Liver (tissue), 3 donors: Measurements from ENCODE around the gene TACSTD2.

ENCODE experiments used
- GABPA ChIP-seq, 2 donors: IDR thresholded peaks in 1 of 2; conservative IDR thresholded peaks in 1 of 2; 2 replicates each; pipeline ENCODE4 v1.6.1; 2016; ENCODE audit warnings: antibody characterized with exemption in 2 of 2, mild to moderate bottlenecking in 1 of 2, moderate library complexity in 1 of 2
- HNF4A ChIP-seq, 2 donors: conservative IDR thresholded peaks; 2 replicates each; pipeline ENCODE4 v1.6.1; 2016; ENCODE audit warnings: antibody characterized with exemption in 2 of 2, mild to moderate bottlenecking in 2 of 2
- NR2F2 ChIP-seq: IDR thresholded peaks from 2 replicates; pipeline ENCODE4 v1.6.1; 2016; ENCODE audit warnings: antibody characterized with exemption
- RAD21 ChIP-seq, 2 donors: IDR thresholded peaks; 2 replicates each; pipeline ENCODE4 v1.6.1; 2016; ENCODE audit warnings: antibody characterized with exemption in 2 of 2, mild to moderate bottlenecking in 2 of 2
- SP1 ChIP-seq: IDR thresholded peaks from 2 replicates; pipeline ENCODE4 v1.6.1; 2018; ENCODE audit warnings: antibody characterized with exemption, mild to moderate bottlenecking
- TAF1 ChIP-seq: conservative IDR thresholded peaks from 2 replicates; pipeline ENCODE4 v1.6.1; 2016; ENCODE audit warnings: antibody characterized with exemption, mild to moderate bottlenecking
- YY1 ChIP-seq: IDR thresholded peaks from 2 replicates; pipeline ENCODE4 v1.6.1; 2016; ENCODE audit warnings: antibody characterized with exemption, mild to moderate bottlenecking
- TF ChIP-seq, protein P1 (sequence below): IDR thresholded peaks from 2 replicates; pipeline ENCODE4 v1.6.1; 2016; ENCODE audit warnings: antibody characterized with exemption, mild to moderate bottlenecking
- TF ChIP-seq, protein P2 (sequence below): fragments of 150-350 bp; IDR thresholded peaks from 2 replicates; pipeline ENCODE4 v1.5.1; 2017; ENCODE audit warnings: improper control_type of control experiment, low read depth, low read length; ENCODE audit not compliant: missing input control
- TF ChIP-seq, protein P3 (sequence below): IDR thresholded peaks from 2 replicates; pipeline ENCODE4 v1.6.1; 2016; ENCODE audit warnings: antibody characterized with exemption
- TF ChIP-seq, protein P4 (sequence below): IDR thresholded peaks from 2 replicates; pipeline ENCODE4 v1.6.1; 2016; ENCODE audit warnings: antibody characterized with exemption
- TF ChIP-seq, protein P5 (sequence below): IDR thresholded peaks from 2 replicates; pipeline ENCODE4 v1.6.1; 2016; ENCODE audit warnings: antibody characterized with exemption
- donor health status: healthy.
- donor health status: healthy.

DNA sequence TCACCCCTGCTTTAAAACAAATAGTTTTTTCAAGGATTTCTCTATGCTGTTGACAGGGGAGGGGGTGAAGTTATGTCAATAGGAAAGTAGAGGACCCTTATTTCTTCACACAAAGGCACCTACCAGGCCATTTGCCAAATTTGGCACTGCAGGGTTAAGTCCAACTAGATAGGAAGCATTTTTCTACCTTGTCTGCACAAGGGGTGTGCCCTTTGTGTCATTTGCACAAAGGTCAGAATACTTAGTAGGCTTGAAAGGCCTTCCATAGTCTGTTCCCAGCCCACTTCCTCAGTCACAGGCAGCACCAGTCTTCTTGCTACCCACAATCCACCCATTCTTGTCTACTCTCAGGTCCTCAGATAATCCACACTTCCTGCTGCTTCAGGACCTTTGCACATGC is 7.0 kb downstream of the TACSTD2 start:
- TF ChIP-seq, protein P1, sequence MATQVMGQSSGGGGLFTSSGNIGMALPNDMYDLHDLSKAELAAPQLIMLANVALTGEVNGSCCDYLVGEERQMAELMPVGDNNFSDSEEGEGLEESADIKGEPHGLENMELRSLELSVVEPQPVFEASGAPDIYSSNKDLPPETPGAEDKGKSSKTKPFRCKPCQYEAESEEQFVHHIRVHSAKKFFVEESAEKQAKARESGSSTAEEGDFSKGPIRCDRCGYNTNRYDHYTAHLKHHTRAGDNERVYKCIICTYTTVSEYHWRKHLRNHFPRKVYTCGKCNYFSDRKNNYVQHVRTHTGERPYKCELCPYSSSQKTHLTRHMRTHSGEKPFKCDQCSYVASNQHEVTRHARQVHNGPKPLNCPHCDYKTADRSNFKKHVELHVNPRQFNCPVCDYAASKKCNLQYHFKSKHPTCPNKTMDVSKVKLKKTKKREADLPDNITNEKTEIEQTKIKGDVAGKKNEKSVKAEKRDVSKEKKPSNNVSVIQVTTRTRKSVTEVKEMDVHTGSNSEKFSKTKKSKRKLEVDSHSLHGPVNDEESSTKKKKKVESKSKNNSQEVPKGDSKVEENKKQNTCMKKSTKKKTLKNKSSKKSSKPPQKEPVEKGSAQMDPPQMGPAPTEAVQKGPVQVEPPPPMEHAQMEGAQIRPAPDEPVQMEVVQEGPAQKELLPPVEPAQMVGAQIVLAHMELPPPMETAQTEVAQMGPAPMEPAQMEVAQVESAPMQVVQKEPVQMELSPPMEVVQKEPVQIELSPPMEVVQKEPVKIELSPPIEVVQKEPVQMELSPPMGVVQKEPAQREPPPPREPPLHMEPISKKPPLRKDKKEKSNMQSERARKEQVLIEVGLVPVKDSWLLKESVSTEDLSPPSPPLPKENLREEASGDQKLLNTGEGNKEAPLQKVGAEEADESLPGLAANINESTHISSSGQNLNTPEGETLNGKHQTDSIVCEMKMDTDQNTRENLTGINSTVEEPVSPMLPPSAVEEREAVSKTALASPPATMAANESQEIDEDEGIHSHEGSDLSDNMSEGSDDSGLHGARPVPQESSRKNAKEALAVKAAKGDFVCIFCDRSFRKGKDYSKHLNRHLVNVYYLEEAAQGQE: no peak
- TF ChIP-seq, protein P2, sequence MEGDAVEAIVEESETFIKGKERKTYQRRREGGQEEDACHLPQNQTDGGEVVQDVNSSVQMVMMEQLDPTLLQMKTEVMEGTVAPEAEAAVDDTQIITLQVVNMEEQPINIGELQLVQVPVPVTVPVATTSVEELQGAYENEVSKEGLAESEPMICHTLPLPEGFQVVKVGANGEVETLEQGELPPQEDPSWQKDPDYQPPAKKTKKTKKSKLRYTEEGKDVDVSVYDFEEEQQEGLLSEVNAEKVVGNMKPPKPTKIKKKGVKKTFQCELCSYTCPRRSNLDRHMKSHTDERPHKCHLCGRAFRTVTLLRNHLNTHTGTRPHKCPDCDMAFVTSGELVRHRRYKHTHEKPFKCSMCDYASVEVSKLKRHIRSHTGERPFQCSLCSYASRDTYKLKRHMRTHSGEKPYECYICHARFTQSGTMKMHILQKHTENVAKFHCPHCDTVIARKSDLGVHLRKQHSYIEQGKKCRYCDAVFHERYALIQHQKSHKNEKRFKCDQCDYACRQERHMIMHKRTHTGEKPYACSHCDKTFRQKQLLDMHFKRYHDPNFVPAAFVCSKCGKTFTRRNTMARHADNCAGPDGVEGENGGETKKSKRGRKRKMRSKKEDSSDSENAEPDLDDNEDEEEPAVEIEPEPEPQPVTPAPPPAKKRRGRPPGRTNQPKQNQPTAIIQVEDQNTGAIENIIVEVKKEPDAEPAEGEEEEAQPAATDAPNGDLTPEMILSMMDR: no peak
- TF ChIP-seq YY1: no peak
- TF ChIP-seq, protein P3, sequence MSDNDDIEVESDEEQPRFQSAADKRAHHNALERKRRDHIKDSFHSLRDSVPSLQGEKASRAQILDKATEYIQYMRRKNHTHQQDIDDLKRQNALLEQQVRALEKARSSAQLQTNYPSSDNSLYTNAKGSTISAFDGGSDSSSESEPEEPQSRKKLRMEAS: no peak
- TF ChIP-seq TAF1: no peak
- TF ChIP-seq, protein P4, sequence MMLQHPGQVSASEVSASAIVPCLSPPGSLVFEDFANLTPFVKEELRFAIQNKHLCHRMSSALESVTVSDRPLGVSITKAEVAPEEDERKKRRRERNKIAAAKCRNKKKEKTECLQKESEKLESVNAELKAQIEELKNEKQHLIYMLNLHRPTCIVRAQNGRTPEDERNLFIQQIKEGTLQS: no peak
- TF ChIP-seq SP1: no peak
- TF ChIP-seq GABPA (IDR thresholded peaks at IDR 0.05 in 1 of 2, conservative IDR thresholded peaks at IDR 0.05 in 1 of 2): no peak
- TF ChIP-seq, protein P5, sequence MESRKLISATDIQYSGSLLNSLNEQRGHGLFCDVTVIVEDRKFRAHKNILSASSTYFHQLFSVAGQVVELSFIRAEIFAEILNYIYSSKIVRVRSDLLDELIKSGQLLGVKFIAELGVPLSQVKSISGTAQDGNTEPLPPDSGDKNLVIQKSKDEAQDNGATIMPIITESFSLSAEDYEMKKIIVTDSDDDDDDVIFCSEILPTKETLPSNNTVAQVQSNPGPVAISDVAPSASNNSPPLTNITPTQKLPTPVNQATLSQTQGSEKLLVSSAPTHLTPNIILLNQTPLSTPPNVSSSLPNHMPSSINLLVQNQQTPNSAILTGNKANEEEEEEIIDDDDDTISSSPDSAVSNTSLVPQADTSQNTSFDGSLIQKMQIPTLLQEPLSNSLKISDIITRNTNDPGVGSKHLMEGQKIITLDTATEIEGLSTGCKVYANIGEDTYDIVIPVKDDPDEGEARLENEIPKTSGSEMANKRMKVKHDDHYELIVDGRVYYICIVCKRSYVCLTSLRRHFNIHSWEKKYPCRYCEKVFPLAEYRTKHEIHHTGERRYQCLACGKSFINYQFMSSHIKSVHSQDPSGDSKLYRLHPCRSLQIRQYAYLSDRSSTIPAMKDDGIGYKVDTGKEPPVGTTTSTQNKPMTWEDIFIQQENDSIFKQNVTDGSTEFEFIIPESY: no peak
- TF ChIP-seq HNF4A (conservative IDR thresholded peaks at IDR 0.05): no peak
- no peak for TF ChIP-seq NR2F2
- no peak for TF ChIP-seq RAD21 (IDR thresholded peaks at IDR 0.05)
